Right lobe of liver (tissue), 4 donors: Measurements from ENCODE around the gene DHCR24.

Experiments
- CTCF ChIP-seq, 4 donors: fragments of 200-600 bp in 3 of 4; fragments of 450-650 bp in 1 of 4; IDR thresholded peaks; one replicate each; pipeline versions ENCODE4 v1.5.1 to v1.8.0; 2016 to 2022; ENCODE audit warnings: antibody characterized with exemption in 4 of 4, mild to moderate bottlenecking in 2 of 4
- POLR2A ChIP-seq: fragments of 450-650 bp; IDR thresholded peaks from one replicate; pipeline ENCODE4 v1.6.1; 2017; ENCODE audit warnings: antibody characterized with exemption, mild to moderate bottlenecking
- donor health status: DM: no; HTN: no; CAD: no.
- donor health status: DM: no; HTN: no; CAD: no.
- donor health status: DM: no; HTN: yes; CAD: no.

GRCh38 chr1:54844564-54844963 is 42.4 kb downstream of the DHCR24 start:
- TF ChIP-seq CTCF (IDR thresholded peaks at IDR 0.05), result no peak
- TF ChIP-seq POLR2A, result no peak
